ENCODE results near the gene PDS5A.
"Not testable (repeated sequence)": the region's sequence is repeated elsewhere in the genome, so short reads cannot be mapped to it uniquely, and the experiment has no call there.

PDS5A gene

DNA sequence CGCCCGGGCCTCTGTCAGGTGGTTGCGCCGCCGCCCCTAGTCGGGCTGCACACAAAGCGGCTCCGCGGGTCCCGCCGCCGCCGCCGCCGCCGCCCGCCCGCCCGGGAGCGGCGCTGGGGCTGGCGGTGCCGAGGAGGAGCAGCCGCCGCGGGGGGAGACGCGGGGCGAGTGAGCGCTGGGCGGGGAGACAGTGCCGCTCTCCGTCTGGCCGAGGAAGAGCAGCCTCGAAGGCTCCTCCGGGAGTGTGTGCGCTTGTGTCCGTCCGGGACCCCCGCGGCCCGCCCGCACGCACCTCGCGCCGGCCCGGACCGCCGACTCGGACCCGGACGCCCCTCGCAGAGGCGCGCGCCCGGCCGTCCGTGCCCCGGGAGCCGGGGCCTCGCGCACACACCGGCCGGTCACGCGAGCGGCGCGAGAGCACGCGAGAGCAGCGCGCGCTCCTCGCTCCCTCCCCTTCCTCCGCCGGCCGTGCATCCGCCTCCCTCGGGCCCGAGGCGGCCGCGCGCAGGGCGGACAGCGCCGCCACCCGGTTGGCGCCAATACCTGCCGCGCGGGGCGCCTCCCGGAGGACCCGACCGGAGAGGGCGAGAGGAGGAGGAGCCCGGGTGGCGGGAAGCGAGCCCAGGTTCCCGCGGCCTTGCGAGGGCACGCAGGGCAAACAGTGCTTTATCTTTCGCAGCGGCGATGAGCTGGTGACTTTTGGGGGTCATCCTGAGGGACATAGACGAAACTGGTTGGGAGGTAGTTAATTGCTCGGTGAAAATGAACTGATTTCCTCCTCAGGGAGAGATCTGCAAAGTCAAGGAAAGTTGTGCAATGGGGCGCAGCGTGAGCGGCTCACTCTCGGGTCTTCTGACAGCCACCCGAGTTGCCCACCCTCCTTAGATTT is at the start of gene PDS5A:
Gene PDS5A (minus strand): TSS at position 423 of the 889 bp plus-strand sequence. CDS start 1,334 bp downstream, outside the sequence.
- Histone ChIP-seq H3K27ac (ENCODE audit: low read depth, low read length) (peak within 1 kb of the TSS; percentile 86), H3K4me1 (ENCODE audit: control insufficient read depth, insufficient read depth, low read length) (peaks cover 10% of the 10 kb centered on the region), H3K9ac (ENCODE audit: low read length) (peak within 1 kb of the TSS; percentile 74), H3K36me3 (ENCODE audit: control insufficient read depth, insufficient read depth, low read length) (peaks cover 2% of the 10 kb centered on the region), H3K4me3 (ENCODE audit: low read length) (peak within 1 kb of the TSS; percentile 87), H3K27me3 (ENCODE audit: control insufficient read depth, insufficient read depth, low read length) (no peaks in the 10 kb centered on the region)

DNA sequence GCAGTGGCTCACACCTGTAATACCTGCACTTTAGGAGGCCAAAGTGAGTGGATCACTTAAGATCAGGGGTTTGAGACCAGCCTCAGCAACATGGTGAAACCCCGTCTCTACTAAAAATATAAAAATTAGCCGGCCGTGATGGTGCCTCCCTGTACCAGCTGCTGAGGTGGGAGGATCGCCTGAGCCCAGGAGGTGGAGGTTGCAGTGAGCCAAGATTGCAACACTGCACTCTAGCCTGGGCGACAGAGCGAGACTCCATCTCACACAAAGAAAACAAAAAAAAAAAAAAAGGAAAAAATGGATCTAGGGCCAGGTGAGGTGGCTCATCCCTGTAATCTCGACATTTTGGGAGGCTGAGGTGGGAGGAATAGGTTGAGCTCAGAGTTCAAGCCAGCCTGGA is 46.3 kb upstream of the PDS5A start:
- H3K27me3 ChIP-seq (ENCODE audit: control insufficient read depth, insufficient read depth, low read length); H3K36me3 ChIP-seq (ENCODE audit: control insufficient read depth, insufficient read depth, low read length); H3K4me3 ChIP-seq (ENCODE audit: low read length); H3K9ac ChIP-seq (ENCODE audit: low read length); H3K4me1 ChIP-seq (ENCODE audit: control insufficient read depth, insufficient read depth, low read length); H3K27ac ChIP-seq (ENCODE audit: low read depth, low read length): not testable (repeated sequence)

GRCh38 chr4:40021116-40021515 is 43.4 kb upstream of the PDS5A start:
- H3K27ac ChIP-seq (ENCODE audit: low read depth, low read length); H3K27me3 ChIP-seq (ENCODE audit: control insufficient read depth, insufficient read depth, low read length); H3K9ac ChIP-seq (ENCODE audit: low read length); H3K4me1 ChIP-seq (ENCODE audit: control insufficient read depth, insufficient read depth, low read length); H3K4me3 ChIP-seq (ENCODE audit: low read length); H3K36me3 ChIP-seq (ENCODE audit: control insufficient read depth, insufficient read depth, low read length): not testable (repeated sequence)

DNA sequence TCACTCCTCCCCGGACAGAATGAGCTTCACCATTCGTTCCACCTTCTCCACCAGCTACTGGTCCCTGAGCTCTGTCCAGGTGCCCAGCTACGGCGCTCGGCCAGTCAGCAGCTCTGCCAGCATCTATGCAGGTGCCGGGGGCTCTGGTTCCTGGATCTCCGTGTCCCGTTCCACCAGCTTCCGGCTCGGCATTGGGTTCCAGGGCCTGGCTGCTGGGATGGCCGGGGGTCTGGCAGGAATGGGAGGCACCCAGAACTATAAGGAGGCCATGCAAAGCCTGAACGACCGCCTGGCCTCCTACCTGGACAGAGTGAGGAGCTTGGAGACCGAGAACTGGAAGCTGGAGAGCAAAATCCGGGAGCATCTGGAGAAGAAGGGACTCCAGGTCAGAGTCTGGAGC is 42.5 kb upstream of the PDS5A start:
- Histone ChIP-seq H3K9ac (ENCODE audit: low read length) (no peak overlapping the region), H3K27me3 (ENCODE audit: control insufficient read depth, insufficient read depth, low read length) (no peaks in the 10 kb centered on the region), H3K4me3 (ENCODE audit: low read length) (no peak overlapping the region), H3K27ac (ENCODE audit: low read depth, low read length) (no peak overlapping the region), H3K36me3 (ENCODE audit: control insufficient read depth, insufficient read depth, low read length) (no peaks in the 10 kb centered on the region), H3K4me1 (ENCODE audit: control insufficient read depth, insufficient read depth, low read length) (no peaks in the 10 kb centered on the region)

GRCh38 chr4:40016007-40016406 is 38.3 kb upstream of the PDS5A start:
- Histone ChIP-seq H3K27ac (ENCODE audit: low read depth, low read length) (no peak overlapping the region), H3K9ac (ENCODE audit: low read length) (no peak overlapping the region), H3K27me3 (ENCODE audit: control insufficient read depth, insufficient read depth, low read length) (no peaks in the 10 kb centered on the region), H3K36me3 (ENCODE audit: control insufficient read depth, insufficient read depth, low read length) (no peaks in the 10 kb centered on the region), H3K4me3 (ENCODE audit: low read length) (no peak overlapping the region), H3K4me1 (ENCODE audit: control insufficient read depth, insufficient read depth, low read length) (no peaks in the 10 kb centered on the region)

DNA sequence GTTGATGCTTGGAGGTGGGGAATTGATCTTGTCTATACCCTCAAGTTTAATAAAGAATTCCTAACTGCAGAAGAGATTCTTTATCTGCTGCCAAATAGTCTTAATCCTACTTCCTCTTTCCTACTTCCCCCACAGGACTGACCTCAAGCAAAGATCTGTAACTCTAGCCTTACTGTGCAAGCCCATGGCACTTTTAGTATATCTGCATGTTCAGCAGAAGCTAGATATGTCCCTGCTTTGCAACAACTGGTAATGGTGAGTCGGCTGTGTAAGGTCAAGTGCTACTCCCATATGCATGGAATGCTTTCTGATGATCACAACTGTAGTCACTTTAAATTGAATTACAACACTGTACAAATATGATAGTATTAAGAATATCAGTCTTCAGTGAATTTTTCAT is 26.3 kb upstream of the PDS5A start:
- Histone ChIP-seq H3K4me3 (ENCODE audit: low read length) (no peak overlapping the region), H3K27me3 (ENCODE audit: control insufficient read depth, insufficient read depth, low read length) (no peaks in the 10 kb centered on the region), H3K36me3 (ENCODE audit: control insufficient read depth, insufficient read depth, low read length) (no peaks in the 10 kb centered on the region), H3K4me1 (ENCODE audit: control insufficient read depth, insufficient read depth, low read length) (no peaks in the 10 kb centered on the region), H3K27ac (ENCODE audit: low read depth, low read length) (no peak overlapping the region), H3K9ac (ENCODE audit: low read length) (no peak overlapping the region)

DNA sequence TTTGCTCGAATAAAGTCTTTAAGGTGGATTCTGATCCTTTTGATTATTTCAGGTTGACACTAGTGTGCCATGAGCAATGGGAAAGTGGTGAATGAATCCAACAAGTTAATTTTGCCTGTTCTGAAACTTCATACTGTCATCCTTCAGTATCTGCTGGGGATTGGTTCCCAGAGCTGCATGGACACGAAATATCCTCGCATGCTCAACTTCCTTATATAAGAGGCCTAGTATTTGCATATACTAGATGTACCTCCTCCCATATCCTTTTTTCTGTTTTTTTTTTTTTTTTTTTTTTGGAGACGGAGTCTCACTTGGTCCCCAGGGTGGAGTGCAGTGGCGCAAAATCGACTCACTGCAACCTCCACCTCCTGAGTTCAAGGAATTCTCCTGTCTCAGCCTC is 23.0 kb upstream of the PDS5A start:
- H3K9ac ChIP-seq (ENCODE audit: low read length), result no peak overlapping the region
- no peaks in the 10 kb centered on the region for H3K27me3 ChIP-seq (ENCODE audit: control insufficient read depth, insufficient read depth, low read length)
- H3K4me1 ChIP-seq (ENCODE audit: control insufficient read depth, insufficient read depth, low read length), result no peaks in the 10 kb centered on the region
- H3K4me3 ChIP-seq (ENCODE audit: low read length), result no peak overlapping the region
- no peaks in the 10 kb centered on the region for H3K36me3 ChIP-seq (ENCODE audit: control insufficient read depth, insufficient read depth, low read length)
- H3K27ac ChIP-seq (ENCODE audit: low read depth, low read length), result no peak overlapping the region

- Histone ChIP-seq H3K9ac (ENCODE audit: low read length) (no peak overlapping the region), H3K4me1 (ENCODE audit: control insufficient read depth, insufficient read depth, low read length) (no peaks in the 10 kb centered on the region), H3K27me3 (ENCODE audit: control insufficient read depth, insufficient read depth, low read length) (no peaks in the 10 kb centered on the region), H3K27ac (ENCODE audit: low read depth, low read length) (no peak overlapping the region), H3K4me3 (ENCODE audit: low read length) (no peak overlapping the region), H3K36me3 (ENCODE audit: control insufficient read depth, insufficient read depth, low read length) (no peaks in the 10 kb centered on the region)
Observed at GRCh38 chr4:39998659-39999345, 21.1 kb upstream of the PDS5A start.

- H3K27ac ChIP-seq (ENCODE audit: low read depth, low read length), result no peak overlapping the region
- H3K4me1 ChIP-seq (ENCODE audit: control insufficient read depth, insufficient read depth, low read length), result no peaks in the 10 kb centered on the region
- no peak overlapping the region for H3K9ac ChIP-seq (ENCODE audit: low read length)
- H3K27me3 ChIP-seq (ENCODE audit: control insufficient read depth, insufficient read depth, low read length), result no peaks in the 10 kb centered on the region
- no peaks in the 10 kb centered on the region for H3K36me3 ChIP-seq (ENCODE audit: control insufficient read depth, insufficient read depth, low read length)
- H3K4me3 ChIP-seq (ENCODE audit: low read length), result no peak overlapping the region
Observed at GRCh38 chr4:39996811-39997210, 19.1 kb upstream of the PDS5A start.

GRCh38 chr4:39994406-39994805 is 16.7 kb upstream of the PDS5A start:
- H3K36me3 ChIP-seq (ENCODE audit: control insufficient read depth, insufficient read depth, low read length), result no peaks in the 10 kb centered on the region
- H3K27me3 ChIP-seq (ENCODE audit: control insufficient read depth, insufficient read depth, low read length), result no peaks in the 10 kb centered on the region
- H3K27ac ChIP-seq (ENCODE audit: low read depth, low read length), result no peak overlapping the region
- no peaks in the 10 kb centered on the region for H3K4me1 ChIP-seq (ENCODE audit: control insufficient read depth, insufficient read depth, low read length)
- no peak overlapping the region for H3K9ac ChIP-seq (ENCODE audit: low read length)
- no peak overlapping the region for H3K4me3 ChIP-seq (ENCODE audit: low read length)

DNA sequence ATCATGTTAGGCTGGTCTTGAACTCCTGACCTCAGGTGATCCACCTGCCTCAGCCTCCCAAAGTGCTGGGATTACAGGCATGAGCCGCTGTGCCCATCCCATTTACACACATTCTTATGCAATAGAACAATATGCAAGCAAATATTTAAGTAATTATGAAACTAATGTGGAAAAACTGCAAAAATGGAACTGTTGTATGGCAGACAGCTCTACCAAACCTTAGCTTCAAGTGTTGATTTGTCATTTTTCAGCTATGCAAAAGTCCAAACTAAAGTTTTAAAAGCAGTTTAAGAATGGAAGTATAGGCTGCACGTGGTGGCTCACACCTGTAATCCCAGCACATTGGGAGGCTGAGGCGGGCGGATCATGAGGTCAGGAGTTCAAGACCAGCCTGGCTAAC is 11.7 kb upstream of the PDS5A start:
- H3K27me3 ChIP-seq (ENCODE audit: control insufficient read depth, insufficient read depth, low read length); H3K27ac ChIP-seq (ENCODE audit: low read depth, low read length); H3K9ac ChIP-seq (ENCODE audit: low read length); H3K4me3 ChIP-seq (ENCODE audit: low read length); H3K4me1 ChIP-seq (ENCODE audit: control insufficient read depth, insufficient read depth, low read length); H3K36me3 ChIP-seq (ENCODE audit: control insufficient read depth, insufficient read depth, low read length): not testable (repeated sequence)

- H3K9ac ChIP-seq (ENCODE audit: low read length), result no peak overlapping the region
- H3K4me3 ChIP-seq (ENCODE audit: low read length), result no peak overlapping the region
- no peak overlapping the region for H3K27ac ChIP-seq (ENCODE audit: low read depth, low read length)
- H3K36me3 ChIP-seq (ENCODE audit: control insufficient read depth, insufficient read depth, low read length), result no peaks in the 10 kb centered on the region
- H3K4me1 ChIP-seq (ENCODE audit: control insufficient read depth, insufficient read depth, low read length), result no peaks in the 10 kb centered on the region
- no peaks in the 10 kb centered on the region for H3K27me3 ChIP-seq (ENCODE audit: control insufficient read depth, insufficient read depth, low read length)
Observed at GRCh38 chr4:39987485-39987884, 9.8 kb upstream of the PDS5A start.

DNA sequence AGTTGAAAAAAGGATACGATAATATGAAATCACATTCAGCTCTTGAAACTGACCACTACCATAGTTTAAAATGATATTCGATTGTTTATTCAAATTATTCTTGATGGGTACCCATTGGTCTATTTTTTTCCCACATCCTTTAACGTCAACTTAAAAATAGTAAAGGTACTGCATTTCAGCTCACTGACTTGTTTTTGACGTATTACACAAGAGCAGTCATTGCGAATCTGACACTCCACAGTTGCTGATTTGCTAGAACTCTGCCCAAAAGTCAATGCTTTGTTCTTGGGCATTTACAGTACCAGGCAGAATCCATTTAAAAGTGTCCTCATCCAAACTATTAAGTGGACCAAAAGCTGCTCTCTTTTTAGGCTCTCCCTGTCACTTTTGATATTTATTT is 1.2 kb upstream of the PDS5A start:
- no peak overlapping the region for H3K9ac ChIP-seq (ENCODE audit: low read length)
- H3K27ac ChIP-seq (ENCODE audit: low read depth, low read length), result no peak overlapping the region
- H3K4me1 ChIP-seq (ENCODE audit: control insufficient read depth, insufficient read depth, low read length), result peaks cover 10% of the 10 kb centered on the region
- no peaks in the 10 kb centered on the region for H3K36me3 ChIP-seq (ENCODE audit: control insufficient read depth, insufficient read depth, low read length)
- H3K27me3 ChIP-seq (ENCODE audit: control insufficient read depth, insufficient read depth, low read length), result no peaks in the 10 kb centered on the region
- H3K4me3 ChIP-seq (ENCODE audit: low read length), result no peak overlapping the region
